GM12878 (cell line): ENCODE measurements around the gene CPEB3. TPM values are rescaled to one million over a fixed set of nuclear protein-coding genes. Genes with fewer than 3 reads are reported as not detected.

ENCODE experiments used
- ATAC-seq: fragments of 200-7000 bp; cut with Tn5 transposase; 3 replicates; pipeline ENCODE4 v1.9.1; 2020; ENCODE audit warnings: mild to moderate bottlenecking, moderate library complexity
- BruUV-seq: library from RNA; stranded (reverse); fragments of 400-500 nt; replicated peaks from 2 replicates; lab custom pipeline; 2021; lab: Mats Ljungman, UMichigan
- CTCF ChIA-PET: fragments of 300-600 bp; sonication (Branson Sonifier 250); formaldehyde crosslinking; extraction: SDS; loops from one replicate; lab custom pipeline; 2021; ENCODE audit warnings: inconsistent platforms; lab: Yijun Ruan, JAX
- POLR2A ChIA-PET: fragments of 350-600 bp; formaldehyde crosslinking; extraction: SDS; loops from one replicate; lab custom pipeline; 2021; ENCODE audit warnings: inconsistent platforms; lab: Charles Lee
- RAD21 ChIA-PET: fragments of 300-600 bp; sonication (Branson Sonifier 250); formaldehyde crosslinking; loops from one replicate; lab custom pipeline; 2023; ENCODE audit warnings: antibody characterized with exemption; ENCODE audit not compliant: unreplicated experiment; lab: Charles Lee
- SMC1A ChIA-PET: fragments of 300-600 bp; sonication (Branson Sonifier 250); formaldehyde crosslinking; loops from one replicate; lab custom pipeline; 2023; ENCODE audit not compliant: unreplicated experiment, uncharacterized antibody; lab: Charles Lee
- DNase-seq: peaks from one replicate; pipeline ENCODE4 v3.0.0-alpha.2; 2011; ENCODE audit warnings: low read depth, low spot score
- FAIRE-seq: peaks from 3 replicates; lab custom pipeline; 2011; peaks lifted over from hg19 to GRCh38; lab: Jason Lieb, UNC
- H2AFZ ChIP-seq: 2 replicates; pipeline ENCODE4 v1.6.0; 2011; ENCODE audit warnings: low read depth, low read length, control low read depth; ENCODE audit not compliant: control insufficient read depth
- H3K27ac ChIP-seq: 2 replicates; pipeline ENCODE4 v1.5.1; 2011; ENCODE audit warnings: control low read depth; ENCODE audit not compliant: control insufficient read depth, insufficient read depth
- H3K27me3 ChIP-seq, 2 experiments: replicated peaks in 1 of 2; 2 replicates each; pipeline versions ENCODE4 v1.6.0 to v1.6.1; 2011; ENCODE audit warnings: low read length in 1 of 2; ENCODE audit not compliant: control insufficient read depth in 2 of 2, insufficient read depth in 2 of 2
- H3K36me3 ChIP-seq, 2 experiments: 2 replicates each; pipeline ENCODE4 v1.5.1; 2011; ENCODE audit warnings: low read length in 1 of 2; ENCODE audit not compliant: control insufficient read depth in 2 of 2, insufficient read depth in 2 of 2
- H3K4me1 ChIP-seq: 2 replicates; pipeline ENCODE4 v1.6.1; 2011; ENCODE audit warnings: mild to moderate bottlenecking, low read length, moderate library complexity, mixed read lengths; ENCODE audit not compliant: control insufficient read depth, insufficient read depth
- H3K4me2 ChIP-seq: 2 replicates; pipeline ENCODE4 v1.6.0; 2011; ENCODE audit warnings: control low read depth; ENCODE audit not compliant: control insufficient read depth, insufficient read depth
- H3K4me3 ChIP-seq: fragments of 200-600 bp; sonication (generic); 2 replicates; pipeline ENCODE4 v1.5.1; 2016
- H3K79me2 ChIP-seq: 2 replicates; pipeline ENCODE4 v1.6.0; 2011; ENCODE audit warnings: low read length; ENCODE audit not compliant: control insufficient read depth, insufficient read depth
- H3K9ac ChIP-seq: 2 replicates; pipeline ENCODE4 v1.8.0; 2011; ENCODE audit warnings: low read length, control low read depth, mixed read lengths; ENCODE audit not compliant: control insufficient read depth, insufficient read depth
- H3K9me3 ChIP-seq: replicated peaks from 3 replicates; pipeline ENCODE4 v1.5.1; 2011; ENCODE audit warnings: mild to moderate bottlenecking, low read length; ENCODE audit not compliant: control insufficient read depth, insufficient read depth
- H4K20me1 ChIP-seq: 2 replicates; pipeline ENCODE4 v1.6.0; 2011; ENCODE audit not compliant: control insufficient read depth, insufficient read depth
- CBX5 ChIP-seq: sonication (generic); IDR thresholded peaks from 2 replicates; pipeline ENCODE4 v1.6.1; 2016; ENCODE audit warnings: low read depth, moderate library complexity, mild to moderate bottlenecking, inconsistent platforms
- HDAC2 ChIP-seq: fragments of 200-600 bp; sonication (generic); IDR thresholded peaks from 2 replicates; pipeline ENCODE4 v1.6.1; 2017
- SREBF2 ChIP-seq: IDR thresholded peaks from 2 replicates; pipeline ENCODE4 v1.6.1; 2012; ENCODE audit warnings: mild to moderate bottlenecking, low read length
- SRF ChIP-seq, 2 experiments: IDR thresholded peaks; 2 replicates each; pipeline ENCODE4 v1.6.1; 2011; ENCODE audit warnings: low read depth in 2 of 2, low read length in 2 of 2, mild to moderate bottlenecking in 1 of 2, moderate library complexity in 1 of 2
- WGBS: methylation state at CpG from one replicate; pipeline ENCODE4 v1.1.6; 2016; ENCODE audit warnings: low lambda C conversion rate; ENCODE audit not compliant: insufficient replicate concordance, insufficient coverage; ENCODE audit errors: missing lambda C conversion rate; 5-methylcytosine and 5-hydroxymethylcytosine counted together
- in situ Hi-C: fragments of 300-500 bp; cut with MboI; formaldehyde crosslinking; loops from 9 replicates; pipeline ENCODE4 v1.14.3; 2018; ENCODE audit warnings: mixed read lengths
- intact Hi-C: fragments of 100-400 bp; cut with micrococcal nuclease; formaldehyde crosslinking; loops from one replicate; pipeline ENCODE4 v1.14.2; 2022; ENCODE audit not compliant: unreplicated experiment
- polyA plus RNA-seq, 11 experiments: library from polyadenylated mRNA; depleted of rRNA in 4 of 11; unstranded in 6 of 11; stranded (reverse) in 5 of 11; fragments of >200 nt; fragmentation: Nextera tagmentation in 4 of 11; fragmentation: Illumina TruSeq in 1 of 11; extraction: Ambion mirVana in 4 of 11; extraction: Trizol in 1 of 11; gene quantifications; 1 replicate in 1 of 11; 2 replicates in 10 of 11; pipeline versions ENCODE4 v1.2.1 to v1.2.3, GENCODE V29; 2011 to 2016; ENCODE audit warnings: inconsistent platforms in 2 of 11, missing spikeins in 2 of 11, low read depth in 1 of 11
- total RNA-seq, 4 experiments: library from RNA; depleted of rRNA in 3 of 4; stranded (reverse); fragments of >200 nt in 3 of 4; fragmentation: Illumina TruSeq in 1 of 4; extraction: Trizol in 1 of 4; gene quantifications; 2 replicates each; pipeline versions ENCODE4 v1.2.1 to v1.2.3, GENCODE V29; 2013 to 2021
- TF ChIP-seq, protein P1 (sequence below): fragments of 450-650 bp; IDR thresholded peaks from 2 replicates; pipeline ENCODE4 v1.6.1; 2017; ENCODE audit warnings: mild to moderate bottlenecking, moderate library complexity

CPEB3 gene
- total and polyA plus RNA-seq, 10 of the 15 experiments (the other 5 are each of a cell fraction or from before 2014, with no cell fraction given) = 0.50 to 2.3 (median 1.2) TPM

DNA sequence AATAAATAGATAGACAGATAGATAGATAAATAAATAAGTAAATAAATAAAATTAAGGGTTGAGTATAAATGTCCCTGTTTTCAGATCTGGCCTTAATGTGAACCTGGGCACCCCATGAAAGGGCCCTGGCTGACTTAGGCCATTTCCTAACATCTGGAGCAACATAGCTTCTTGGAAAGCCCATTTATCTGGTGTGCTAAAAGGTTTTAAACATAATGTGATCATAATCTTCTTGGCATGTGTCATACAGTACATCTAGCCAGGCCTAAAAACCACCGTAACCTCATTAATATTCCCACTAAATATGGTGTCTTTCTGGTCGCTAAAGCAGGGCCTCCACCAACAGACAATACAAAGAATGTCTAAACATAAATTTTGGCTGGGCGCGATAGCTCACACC is 224.5 kb downstream of the CPEB3 start:
- Histone ChIP-seq H3K27ac (no peak overlapping the region), H4K20me1 (no peaks in the 10 kb centered on the region), H3K9ac (no peak overlapping the region), H3K27me3 (no peaks in the 10 kb centered on the region), H3K36me3 (no peaks in the 10 kb centered on the region), H3K9me3 (no peaks in the 10 kb centered on the region), H2AFZ (no peak overlapping the region), H3K4me3 (no peak overlapping the region), H3K4me1 (no peaks in the 10 kb centered on the region), H3K79me2 (no peaks in the 10 kb centered on the region), H3K4me2 (no peak overlapping the region)
- no peak for ATAC-seq
- ChIA-PET CTCF (interaction anchor here (0.7 kb wide), 1 partner anchor 390 kb away, joined by 3 read pairs; no protein-coding TSS in a partner anchor), RAD21 (interaction anchor here (0.6 kb wide), 1 partner anchor 75 kb away, joined by 3 read pairs; no protein-coding TSS in a partner anchor), POLR2A (no interaction called here), SMC1A (no interaction called here)
- WGBS = 76% methylated on average over 4 of the region's 4 CpGs
- no TSS peak for BruUV-seq
- intact Hi-C loops = no loop called here
- DNase-seq = no peak
- in situ Hi-C loops = no loop called here
- TF ChIP-seq SREBF2 = no peak
- no peak for TF ChIP-seq HDAC2
- TF ChIP-seq, protein P1, sequence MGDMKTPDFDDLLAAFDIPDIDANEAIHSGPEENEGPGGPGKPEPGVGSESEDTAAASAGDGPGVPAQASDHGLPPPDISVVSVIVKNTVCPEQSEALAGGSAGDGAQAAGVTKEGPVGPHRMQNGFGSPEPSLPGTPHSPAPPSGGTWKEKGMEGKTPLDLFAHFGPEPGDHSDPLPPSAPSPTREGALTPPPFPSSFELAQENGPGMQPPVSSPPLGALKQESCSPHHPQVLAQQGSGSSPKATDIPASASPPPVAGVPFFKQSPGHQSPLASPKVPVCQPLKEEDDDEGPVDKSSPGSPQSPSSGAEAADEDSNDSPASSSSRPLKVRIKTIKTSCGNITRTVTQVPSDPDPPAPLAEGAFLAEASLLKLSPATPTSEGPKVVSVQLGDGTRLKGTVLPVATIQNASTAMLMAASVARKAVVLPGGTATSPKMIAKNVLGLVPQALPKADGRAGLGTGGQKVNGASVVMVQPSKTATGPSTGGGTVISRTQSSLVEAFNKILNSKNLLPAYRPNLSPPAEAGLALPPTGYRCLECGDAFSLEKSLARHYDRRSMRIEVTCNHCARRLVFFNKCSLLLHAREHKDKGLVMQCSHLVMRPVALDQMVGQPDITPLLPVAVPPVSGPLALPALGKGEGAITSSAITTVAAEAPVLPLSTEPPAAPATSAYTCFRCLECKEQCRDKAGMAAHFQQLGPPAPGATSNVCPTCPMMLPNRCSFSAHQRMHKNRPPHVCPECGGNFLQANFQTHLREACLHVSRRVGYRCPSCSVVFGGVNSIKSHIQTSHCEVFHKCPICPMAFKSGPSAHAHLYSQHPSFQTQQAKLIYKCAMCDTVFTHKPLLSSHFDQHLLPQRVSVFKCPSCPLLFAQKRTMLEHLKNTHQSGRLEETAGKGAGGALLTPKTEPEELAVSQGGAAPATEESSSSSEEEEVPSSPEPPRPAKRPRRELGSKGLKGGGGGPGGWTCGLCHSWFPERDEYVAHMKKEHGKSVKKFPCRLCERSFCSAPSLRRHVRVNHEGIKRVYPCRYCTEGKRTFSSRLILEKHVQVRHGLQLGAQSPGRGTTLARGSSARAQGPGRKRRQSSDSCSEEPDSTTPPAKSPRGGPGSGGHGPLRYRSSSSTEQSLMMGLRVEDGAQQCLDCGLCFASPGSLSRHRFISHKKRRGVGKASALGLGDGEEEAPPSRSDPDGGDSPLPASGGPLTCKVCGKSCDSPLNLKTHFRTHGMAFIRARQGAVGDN = no peak
- no peak for TF ChIP-seq CBX5
- TF ChIP-seq SRF (IDR thresholded peaks at IDR 0.05; ENCODE audit: low read depth in 2 of 2, low read length in 2 of 2) = no peak
- FAIRE-seq = no peak
